Astrocyte (in vitro differentiated cells and primary cell): ENCODE measurements around the gene CD59. TPM values are rescaled to one million over a fixed set of nuclear protein-coding genes. Genes with fewer than 3 reads are reported as not detected.

Experiments used
- total RNA-seq: library from RNA; stranded (reverse); gene quantifications from 2 replicates; pipeline ENCODE4 v1.2.1, GENCODE V29; 2021

The CD59 gene
- total RNA-seq, 1 donor from 2014 or later = 587 TPM

Other genes with a start within 250 kb of the CD59 start
- not detected in 2 replicates for gene C11orf91, start 35.6 kb downstream of the CD59 start, total RNA-seq
- 23.5 and 25.2 TPM in 2 replicates for gene FBXO3, start 38.1 kb upstream of the CD59 start, total RNA-seq
- 0.67 and 1.8 TPM in 2 replicates for gene LMO2, start 155.7 kb upstream of the CD59 start, total RNA-seq